Adipocyte (in vitro differentiated cells): ENCODE results near the gene LSM7.
"Not testable (repeated sequence)": the region's sequence is repeated elsewhere in the genome, so short reads cannot be mapped to it uniquely, and the experiment has no call there.

Experiments used
- DNase-seq: peaks from one replicate; pipeline ENCODE4 v3.0.0-alpha.2; 2015; ENCODE audit warnings: low read depth
- H3K27me3 ChIP-seq: replicated peaks from 2 replicates; pipeline ENCODE4 v1.7.0; 2013; ENCODE audit warnings: mild to moderate bottlenecking, low read length, moderate library complexity; ENCODE audit not compliant: control insufficient read depth, insufficient read depth
- H3K36me3 ChIP-seq: 2 replicates; pipeline ENCODE4 v1.7.0; 2013; ENCODE audit warnings: low read length, mild to moderate bottlenecking, moderate library complexity; ENCODE audit not compliant: control insufficient read depth, insufficient read depth, severe bottlenecking
- H3K4me1 ChIP-seq: 2 replicates; pipeline ENCODE4 v1.7.0; 2013; ENCODE audit warnings: mild to moderate bottlenecking, low read length, moderate library complexity; ENCODE audit not compliant: control insufficient read depth, insufficient read depth
- H3K4me3 ChIP-seq: 2 replicates; pipeline ENCODE4 v1.7.0; 2013; ENCODE audit warnings: mild to moderate bottlenecking, low read length, moderate library complexity
- H3K9ac ChIP-seq: 2 replicates; pipeline ENCODE4 v1.7.0; 2013; ENCODE audit warnings: mild to moderate bottlenecking, low read length, moderate library complexity
- H3K9me3 ChIP-seq: 2 replicates; pipeline ENCODE4 v1.7.0; 2013; ENCODE audit warnings: mild to moderate bottlenecking, low read length, moderate library complexity; ENCODE audit not compliant: control insufficient read depth

Gene LSM7

DNA sequence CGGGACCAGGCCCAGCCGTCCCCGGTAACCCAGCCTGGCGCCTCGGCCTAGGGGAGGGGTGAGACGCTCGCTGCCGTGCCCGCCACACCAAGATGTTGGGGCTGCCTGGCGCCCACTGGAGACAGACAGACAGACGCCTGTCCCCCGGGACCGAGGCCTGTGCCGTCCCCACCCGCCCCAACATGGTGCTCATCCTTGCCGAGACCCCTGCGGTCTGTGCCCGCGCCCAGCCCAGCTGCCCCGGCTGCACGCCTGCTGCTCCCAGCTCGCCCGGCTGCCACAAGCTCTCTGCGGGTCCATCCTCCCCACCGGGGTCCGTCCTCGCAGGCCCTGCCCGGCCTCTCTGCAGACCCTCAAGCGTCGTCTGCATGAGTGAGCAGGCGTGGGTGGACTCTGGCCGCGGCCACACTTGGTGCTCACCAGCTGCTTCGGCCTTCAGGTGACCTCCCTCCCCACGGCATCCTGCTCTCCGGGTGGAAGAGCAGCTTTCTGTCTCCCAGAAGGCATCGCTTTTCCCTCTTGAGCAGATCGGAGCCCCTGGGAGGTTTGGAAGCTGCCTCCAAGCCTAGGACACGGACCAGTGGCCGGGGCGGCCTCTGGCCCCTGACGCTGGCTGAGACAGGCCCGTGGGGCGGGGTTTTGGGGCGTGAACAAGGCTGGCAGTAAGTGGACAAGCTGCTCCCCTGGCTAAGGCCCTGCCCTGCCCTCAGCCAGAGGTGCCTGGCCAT is 24.9 kb upstream of the LSM7 start:
- Histone ChIP-seq H3K9me3 (no peaks in the 10 kb centered on the region), H3K27me3 (no peaks in the 10 kb centered on the region), H3K4me3 (no peak overlapping the region), H3K36me3 (peaks cover 28% of the 10 kb centered on the region), H3K9ac (no peak overlapping the region), H3K4me1 (no peaks in the 10 kb centered on the region)
- no peak for DNase-seq

DNA sequence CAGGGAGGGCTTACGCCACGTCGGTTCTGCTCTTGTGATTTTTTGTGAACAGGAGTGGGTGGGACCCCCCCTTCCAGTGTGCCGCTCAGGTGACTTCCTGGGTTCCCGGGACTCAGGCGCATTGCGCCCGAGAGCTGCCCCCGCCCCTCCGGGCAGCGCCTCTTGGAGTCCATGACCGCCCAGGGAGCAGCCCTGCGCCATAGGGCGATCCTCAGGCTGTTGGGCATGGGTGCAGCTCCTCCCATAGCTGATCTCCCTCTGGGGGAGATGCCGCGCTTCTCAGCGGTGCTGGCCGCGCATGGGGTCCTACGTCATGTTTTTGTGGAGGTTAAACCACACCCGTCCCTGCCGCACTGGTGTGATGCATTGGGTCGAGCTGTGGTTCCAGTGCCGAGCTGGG is 23.7 kb upstream of the LSM7 start:
- no peak overlapping the region for H3K4me3 ChIP-seq
- H3K27me3 ChIP-seq: no peaks in the 10 kb centered on the region

DNA sequence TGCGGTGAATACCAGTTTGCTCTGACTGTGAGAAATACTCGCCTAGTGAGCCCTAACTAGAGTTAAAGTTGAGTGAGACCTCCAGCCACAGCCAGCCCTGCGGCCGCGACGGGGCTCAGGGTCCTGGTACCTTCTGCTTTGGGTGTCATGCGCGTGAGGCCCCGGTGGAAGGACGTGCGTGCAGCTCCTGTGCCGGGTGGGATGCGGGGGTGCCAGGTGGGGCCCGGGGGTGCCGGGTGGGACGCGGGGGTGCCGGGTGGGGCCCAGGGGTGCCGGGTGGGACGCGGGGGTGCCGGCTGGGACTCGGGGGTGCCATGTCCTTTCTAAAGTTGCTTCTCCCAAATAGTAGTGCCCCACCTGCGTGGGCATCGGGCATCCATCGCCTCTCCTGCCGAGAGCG is 23.2 kb upstream of the LSM7 start:
- DNase-seq: no peak
- H3K4me1 ChIP-seq: no peaks in the 10 kb centered on the region

More for the DNA sequence above, 23.7 kb upstream of the LSM7 start:
- Histone ChIP-seq H3K36me3 (peaks cover 29% of the 10 kb centered on the region), H3K9ac (no peak overlapping the region), H3K9me3 (no peaks in the 10 kb centered on the region), H3K4me1 (no peaks in the 10 kb centered on the region)
- DNase-seq: no peak

DNA sequence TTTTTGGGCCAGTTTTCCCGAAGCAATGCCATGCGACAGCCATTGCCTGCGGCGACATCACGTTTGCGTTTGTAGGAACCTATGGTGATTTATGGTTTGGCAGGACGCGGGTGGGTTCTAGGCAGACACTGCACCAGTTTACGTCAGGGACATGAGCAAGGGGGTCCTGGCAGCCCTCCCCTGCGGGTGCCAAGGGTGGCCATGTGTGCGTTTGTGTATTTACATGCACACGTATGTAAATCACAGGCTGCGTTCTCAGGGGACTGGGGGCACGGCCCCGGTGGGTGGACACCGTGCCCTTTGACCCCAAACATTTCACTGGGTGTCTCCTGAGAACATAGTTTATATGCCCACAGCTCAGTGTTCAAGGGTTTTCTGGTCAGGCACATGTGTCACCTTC is 22.3 kb upstream of the LSM7 start:
- no peak for DNase-seq
- Histone ChIP-seq H3K9me3 (no peaks in the 10 kb centered on the region), H3K4me1 (no peaks in the 10 kb centered on the region), H3K27me3 (no peaks in the 10 kb centered on the region), H3K4me3 (no peak overlapping the region), H3K9ac (no peak overlapping the region), H3K36me3 (peaks cover 33% of the 10 kb centered on the region)

More for the DNA sequence above, 23.2 kb upstream of the LSM7 start:
- Histone ChIP-seq H3K27me3 (no peaks in the 10 kb centered on the region), H3K36me3 (peaks cover 29% of the 10 kb centered on the region), H3K9me3 (no peaks in the 10 kb centered on the region), H3K4me3 (no peak overlapping the region), H3K9ac (no peak overlapping the region)

DNA sequence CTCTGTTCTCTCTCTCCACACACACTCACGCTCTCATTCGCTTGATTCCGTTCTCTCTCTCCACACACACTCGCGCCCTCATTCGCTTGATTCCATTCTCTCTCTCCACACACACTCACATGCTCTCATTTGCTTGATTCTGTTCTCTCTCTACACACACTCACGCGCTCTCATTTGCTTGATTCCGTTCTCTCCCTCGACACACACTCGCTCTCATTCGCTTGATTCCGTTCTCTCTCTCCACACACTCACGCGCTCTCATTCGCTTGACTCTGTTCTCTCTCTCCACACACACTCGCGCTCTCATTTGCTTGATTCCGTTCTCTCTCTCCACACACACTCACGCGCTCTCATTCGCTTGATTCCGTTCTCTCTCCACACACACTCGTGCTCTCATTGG is 21.4 kb upstream of the LSM7 start:
- peaks cover 33% of the 10 kb centered on the region for H3K36me3 ChIP-seq
- not testable (repeated sequence) for H3K9ac ChIP-seq, H3K4me3 ChIP-seq, H3K9me3 ChIP-seq, DNase-seq, H3K4me1 ChIP-seq, H3K27me3 ChIP-seq

DNA sequence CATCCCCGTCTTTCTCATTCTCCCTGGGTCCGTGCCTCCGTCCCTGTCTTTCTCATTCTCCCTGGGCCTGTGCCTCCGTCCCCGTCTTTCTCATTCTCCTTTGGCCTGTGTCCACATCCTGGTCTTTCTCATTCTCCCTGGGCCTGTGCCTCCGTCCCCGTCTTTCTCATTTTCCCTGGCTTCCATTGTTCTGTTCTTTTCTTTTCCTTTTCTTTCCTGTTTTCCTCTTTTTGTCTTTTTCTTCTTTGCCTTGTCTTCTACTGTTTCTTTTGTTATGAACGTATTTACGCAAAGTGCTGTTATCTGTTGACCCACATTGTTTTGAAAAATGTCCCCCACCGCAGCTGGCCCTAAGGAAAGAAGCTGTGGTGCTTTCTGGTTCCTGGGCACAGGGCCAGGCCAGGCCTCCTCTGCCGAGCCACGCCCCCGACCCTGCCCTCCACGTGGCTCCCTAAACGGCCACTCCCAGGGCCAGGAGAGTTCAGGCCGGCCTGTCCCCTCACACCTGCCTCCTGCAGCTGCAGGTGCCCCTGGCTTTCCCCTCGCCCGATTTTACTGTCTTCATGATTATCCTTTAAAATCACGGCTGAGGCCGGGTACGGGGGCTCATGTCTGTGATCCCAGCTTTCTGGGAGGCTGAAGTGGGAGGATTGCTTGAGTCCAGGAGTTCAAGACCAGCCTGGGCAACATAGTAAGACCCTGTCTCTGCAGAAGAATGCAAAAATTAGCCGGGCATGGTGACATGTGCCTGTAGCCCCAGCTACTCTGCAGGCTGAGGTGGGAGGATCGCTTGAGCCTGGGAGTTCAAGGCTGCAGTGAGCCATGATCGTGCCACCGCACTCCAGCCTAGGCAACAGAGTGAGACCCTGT is 17.6 kb upstream of the LSM7 start:
- Histone ChIP-seq H3K9ac (no peak overlapping the region), H3K27me3 (no peaks in the 10 kb centered on the region), H3K4me3 (no peak overlapping the region), H3K36me3 (peaks cover 32% of the 10 kb centered on the region), H3K4me1 (no peaks in the 10 kb centered on the region), H3K9me3 (no peaks in the 10 kb centered on the region)
- no peak for DNase-seq

DNA sequence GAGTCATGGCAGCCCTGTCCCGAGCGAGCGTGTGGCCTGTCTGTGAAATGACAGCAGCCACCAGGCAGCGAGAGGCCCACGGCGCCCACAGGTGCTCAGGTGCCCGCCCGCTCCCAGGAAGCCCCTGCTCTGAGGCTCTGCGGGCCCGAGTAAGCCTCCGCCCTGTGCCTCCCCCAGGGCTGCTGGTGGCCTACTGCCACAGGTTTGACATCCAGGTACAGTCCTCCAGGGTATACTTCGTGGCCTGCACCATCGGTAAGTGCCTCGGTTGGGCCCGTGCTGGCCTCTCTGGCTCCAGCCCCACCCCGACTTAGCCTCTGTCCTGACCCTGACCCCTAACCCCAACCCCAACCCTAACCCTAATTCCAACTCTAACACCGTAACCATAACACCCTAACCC is 16.7 kb upstream of the LSM7 start:
- Histone ChIP-seq H3K9ac (no peak overlapping the region), H3K27me3 (no peaks in the 10 kb centered on the region), H3K36me3 (peaks cover 28% of the 10 kb centered on the region), H3K4me1 (no peaks in the 10 kb centered on the region), H3K4me3 (no peak overlapping the region), H3K9me3 (no peaks in the 10 kb centered on the region)
- DNase-seq: no peak

DNA sequence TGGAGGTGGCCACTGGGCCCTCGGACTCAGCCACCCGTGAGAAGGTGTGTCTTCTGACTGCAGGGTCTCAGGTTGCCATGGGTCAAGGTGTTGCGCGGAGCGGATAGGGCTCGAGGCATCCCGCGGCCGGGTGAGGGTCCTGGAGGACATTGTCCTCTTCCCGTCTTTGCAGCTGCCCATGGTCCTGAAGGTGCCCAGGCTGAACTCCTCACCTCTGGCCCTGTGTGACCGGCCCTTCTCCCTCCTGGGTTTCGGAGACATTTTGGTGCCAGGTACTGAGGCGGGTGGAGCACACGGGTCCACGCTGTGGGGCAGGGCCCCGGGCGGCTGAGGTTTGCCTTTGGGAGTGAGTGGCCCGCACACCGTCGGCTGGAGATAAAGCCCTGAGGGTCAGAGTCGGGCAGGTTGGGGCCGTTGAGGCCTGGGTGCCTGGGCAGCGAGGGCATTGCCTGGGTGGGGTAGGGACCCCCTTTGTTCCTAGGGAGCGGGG is 16.0 kb upstream of the LSM7 start:
- no peak overlapping the region for H3K9ac ChIP-seq
- peaks cover 23% of the 10 kb centered on the region for H3K36me3 ChIP-seq
- no peaks in the 10 kb centered on the region for H3K4me1 ChIP-seq
- H3K9me3 ChIP-seq: no peaks in the 10 kb centered on the region
- no peaks in the 10 kb centered on the region for H3K27me3 ChIP-seq
- no peak for DNase-seq
- H3K4me3 ChIP-seq: no peak overlapping the region

DNA sequence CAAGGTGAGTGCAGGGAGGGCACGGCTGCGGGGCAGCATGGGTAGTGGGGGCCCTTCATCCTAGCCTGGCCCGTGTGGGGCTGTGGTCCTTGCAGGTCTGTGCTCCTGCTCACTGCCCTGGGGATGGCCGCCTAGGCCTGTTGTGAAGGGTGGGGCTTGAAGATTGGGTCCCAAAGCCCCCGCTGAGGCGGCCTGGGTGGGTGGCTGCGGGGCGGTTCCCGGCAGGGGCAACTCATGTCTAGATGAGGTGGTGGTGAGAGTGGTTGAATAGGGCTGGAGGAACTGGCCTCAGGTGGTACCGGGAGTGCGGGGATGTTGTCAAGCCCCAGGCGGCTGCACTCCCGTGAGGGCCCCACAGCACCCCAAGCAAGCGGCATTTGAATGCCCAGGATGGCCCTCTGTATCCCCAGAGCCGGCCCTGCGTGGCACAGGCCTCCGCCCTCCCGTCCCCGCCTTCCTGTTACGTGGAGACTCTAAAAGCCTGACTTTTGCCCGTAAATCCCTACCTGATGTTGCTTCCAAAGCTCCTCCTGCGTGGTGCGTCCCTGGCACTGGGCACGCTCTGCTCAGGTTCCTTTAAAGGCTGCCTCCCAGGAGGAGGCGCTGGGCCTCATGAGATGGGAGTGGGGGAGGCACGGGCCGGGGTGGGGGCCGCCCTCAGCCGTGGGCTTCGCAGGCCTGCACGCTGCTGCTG is 15.1 kb upstream of the LSM7 start:
- Histone ChIP-seq H3K4me3 (no peak overlapping the region), H3K4me1 (no peaks in the 10 kb centered on the region), H3K9me3 (no peaks in the 10 kb centered on the region), H3K9ac (no peak overlapping the region), H3K36me3 (peaks cover 23% of the 10 kb centered on the region), H3K27me3 (no peaks in the 10 kb centered on the region)
- no peak for DNase-seq

DNA sequence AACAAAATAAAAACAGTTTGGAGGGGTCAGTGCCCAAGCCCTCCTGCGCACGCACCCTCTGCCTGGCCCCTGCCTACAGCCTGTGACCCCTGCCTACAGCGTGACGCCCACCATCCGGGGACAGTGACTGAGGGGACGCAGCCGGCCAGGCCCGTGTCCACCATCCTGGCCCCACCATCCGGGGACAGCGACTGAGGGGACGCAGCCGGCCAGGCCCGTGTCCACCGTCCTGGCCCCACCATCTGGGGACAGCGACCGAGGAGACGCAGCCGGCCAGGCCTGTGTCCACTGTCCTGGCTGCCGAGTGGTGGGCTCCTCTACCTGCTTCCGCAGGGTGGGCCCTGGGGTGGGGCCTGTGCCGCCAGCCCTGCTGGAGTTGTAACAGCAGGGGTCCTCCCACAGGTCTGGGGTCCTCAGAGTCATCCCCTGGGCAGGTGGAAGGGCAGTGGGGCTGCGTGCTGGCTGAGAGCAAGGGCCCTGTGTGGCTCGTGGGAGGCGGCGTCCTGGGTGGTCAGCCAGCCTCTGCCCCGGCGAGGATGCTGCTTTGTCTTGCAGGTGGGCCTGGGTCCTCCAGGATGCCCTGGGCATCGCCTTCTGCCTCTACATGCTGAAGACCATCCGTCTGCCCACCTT is 14.4 kb upstream of the LSM7 start:
- Histone ChIP-seq H3K4me3 (no peak overlapping the region), H3K9ac (no peak overlapping the region), H3K27me3 (no peaks in the 10 kb centered on the region), H3K4me1 (no peaks in the 10 kb centered on the region), H3K36me3 (peaks cover 20% of the 10 kb centered on the region), H3K9me3 (no peaks in the 10 kb centered on the region)
- DNase-seq: no peak

DNA sequence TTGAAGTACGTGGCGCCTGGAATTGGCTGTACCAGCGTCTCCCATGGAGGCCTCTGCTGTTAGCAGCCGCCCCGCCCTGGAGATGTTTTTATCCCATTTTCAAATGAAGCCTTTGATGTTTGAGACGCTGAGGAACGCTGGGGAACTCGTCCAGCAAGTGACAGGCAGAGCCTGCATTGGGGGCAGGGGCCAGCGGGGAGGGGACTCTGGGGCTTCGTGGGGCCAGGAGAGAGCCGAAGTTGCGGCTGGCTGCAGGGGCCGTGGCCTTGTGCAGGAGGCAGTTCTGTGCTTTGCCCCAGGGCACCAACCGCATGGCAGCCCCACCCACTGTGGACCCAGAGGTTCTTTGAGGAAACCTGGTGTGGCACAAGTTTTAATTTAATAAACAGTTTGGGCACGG is 13.6 kb upstream of the LSM7 start:
- Histone ChIP-seq H3K27me3 (no peaks in the 10 kb centered on the region), H3K4me3 (no peak overlapping the region), H3K9me3 (no peaks in the 10 kb centered on the region), H3K4me1 (no peaks in the 10 kb centered on the region), H3K36me3 (peaks cover 20% of the 10 kb centered on the region), H3K9ac (no peak overlapping the region)
- DNase-seq: no peak
